ENCODE data around the gene CDK7. TPM values are rescaled to one million over a fixed set of nuclear protein-coding genes. Genes with fewer than 3 reads are reported as not detected.
"Not testable (repeated sequence)": the region's sequence is repeated elsewhere in the genome, so short reads cannot be mapped to it uniquely, and the experiment has no call there.

Gene CDK7
- 40.0 TPM for total RNA-seq

DNA sequence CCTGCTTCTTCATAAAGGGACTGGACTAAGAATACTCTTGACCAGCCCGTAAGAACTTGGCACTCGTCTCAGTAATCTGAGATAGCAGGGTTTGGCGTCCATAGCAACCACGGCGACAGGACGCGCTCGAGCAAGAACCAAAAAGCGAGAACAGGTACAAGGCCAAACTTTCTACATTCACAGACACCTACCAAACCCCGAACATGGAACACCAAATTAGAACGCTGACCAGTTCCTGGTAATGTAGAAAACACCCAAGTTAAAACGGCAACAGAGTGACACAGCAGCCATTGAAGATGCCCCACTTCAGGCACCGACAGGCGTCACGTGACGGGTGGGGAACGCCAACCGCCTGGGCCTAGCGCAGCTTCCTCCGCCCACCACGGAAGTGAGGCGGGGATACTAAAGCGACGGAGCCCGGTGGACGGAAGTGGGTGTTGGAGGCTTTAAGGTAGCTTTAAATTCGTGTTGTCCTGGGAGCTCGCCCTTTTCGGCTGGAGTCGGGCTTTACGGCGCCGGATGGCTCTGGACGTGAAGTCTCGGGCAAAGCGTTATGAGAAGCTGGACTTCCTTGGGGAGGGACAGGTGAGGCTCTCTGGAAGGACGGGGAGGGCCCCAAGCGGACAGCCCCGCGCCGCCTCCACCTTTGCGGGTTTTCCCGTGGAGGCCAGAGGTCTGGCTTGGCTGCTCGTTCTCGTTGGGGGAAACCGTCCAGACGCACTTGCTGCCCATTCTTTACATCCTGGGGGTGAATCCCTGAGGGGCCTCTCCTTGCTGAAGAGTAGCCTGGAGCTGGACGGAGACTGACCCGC, at the start of gene CDK7:
CDK7 (plus strand) TSS at position 430 of the 812 bp plus-strand sequence; CDS start at position 520, 90 bp downstream.
- peak within 1 kb of the TSS; percentile 95 for H3K4me3 ChIP-seq (ENCODE audit: low read length)
- no peaks in the 10 kb centered on the region for H3K27me3 ChIP-seq (ENCODE audit: insufficient read depth, low read length)
- peaks cover 23% of the 10 kb centered on the region for H3K4me1 ChIP-seq (ENCODE audit: insufficient read depth, low read length)
- H3K9me3 ChIP-seq (ENCODE audit: low read depth, low read length): no peaks in the 10 kb centered on the region

DNA sequence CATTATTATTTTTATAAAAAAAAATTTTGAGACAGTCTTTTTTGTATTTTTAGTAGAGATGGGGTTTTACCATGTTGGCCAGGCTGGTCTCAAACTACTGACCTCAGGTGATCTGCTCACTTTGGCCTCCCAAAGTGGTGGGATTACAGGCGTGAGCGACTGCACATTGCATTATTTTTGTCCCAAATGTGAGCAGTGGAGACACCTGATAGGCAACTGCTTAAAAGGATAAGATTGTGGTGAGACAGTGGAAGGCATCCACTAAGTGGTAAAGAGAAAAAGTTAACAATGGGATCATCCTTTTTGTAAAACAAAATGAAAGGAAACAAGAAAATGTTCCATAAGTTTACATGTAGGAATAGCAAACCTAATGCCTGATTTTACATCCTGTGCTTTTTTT, 47.3 kb upstream of the CDK7 start:
- Histone ChIP-seq H3K4me3 (ENCODE audit: low read length) (no peak overlapping the region), H3K4me1 (ENCODE audit: insufficient read depth, low read length) (peaks cover 17% of the 10 kb centered on the region), H3K9me3 (ENCODE audit: low read depth, low read length) (no peaks in the 10 kb centered on the region), H3K27me3 (ENCODE audit: insufficient read depth, low read length) (no peaks in the 10 kb centered on the region)

DNA sequence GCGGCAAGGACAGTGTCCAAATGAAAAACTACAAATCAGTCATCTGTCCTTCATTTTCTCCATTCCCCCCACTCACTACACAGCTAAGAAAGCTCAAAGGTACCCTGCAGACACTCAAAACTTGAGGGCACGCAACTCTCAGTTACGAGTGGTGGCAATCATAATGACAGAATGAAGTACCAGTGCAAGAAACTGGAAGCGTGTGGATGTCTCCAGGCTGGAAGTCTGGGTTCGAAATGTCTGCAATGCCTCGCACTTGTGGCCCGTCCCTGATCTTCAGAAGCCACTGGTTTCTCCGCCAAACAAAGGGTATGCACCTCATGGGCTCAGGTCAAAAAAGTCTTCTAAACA, 45.9 kb upstream of the CDK7 start:
- Histone ChIP-seq H3K4me1 (ENCODE audit: insufficient read depth, low read length) (peaks cover 17% of the 10 kb centered on the region), H3K27me3 (ENCODE audit: insufficient read depth, low read length) (no peaks in the 10 kb centered on the region), H3K4me3 (ENCODE audit: low read length) (peak overlapping the region; percentile 96), H3K9me3 (ENCODE audit: low read depth, low read length) (no peaks in the 10 kb centered on the region)

DNA sequence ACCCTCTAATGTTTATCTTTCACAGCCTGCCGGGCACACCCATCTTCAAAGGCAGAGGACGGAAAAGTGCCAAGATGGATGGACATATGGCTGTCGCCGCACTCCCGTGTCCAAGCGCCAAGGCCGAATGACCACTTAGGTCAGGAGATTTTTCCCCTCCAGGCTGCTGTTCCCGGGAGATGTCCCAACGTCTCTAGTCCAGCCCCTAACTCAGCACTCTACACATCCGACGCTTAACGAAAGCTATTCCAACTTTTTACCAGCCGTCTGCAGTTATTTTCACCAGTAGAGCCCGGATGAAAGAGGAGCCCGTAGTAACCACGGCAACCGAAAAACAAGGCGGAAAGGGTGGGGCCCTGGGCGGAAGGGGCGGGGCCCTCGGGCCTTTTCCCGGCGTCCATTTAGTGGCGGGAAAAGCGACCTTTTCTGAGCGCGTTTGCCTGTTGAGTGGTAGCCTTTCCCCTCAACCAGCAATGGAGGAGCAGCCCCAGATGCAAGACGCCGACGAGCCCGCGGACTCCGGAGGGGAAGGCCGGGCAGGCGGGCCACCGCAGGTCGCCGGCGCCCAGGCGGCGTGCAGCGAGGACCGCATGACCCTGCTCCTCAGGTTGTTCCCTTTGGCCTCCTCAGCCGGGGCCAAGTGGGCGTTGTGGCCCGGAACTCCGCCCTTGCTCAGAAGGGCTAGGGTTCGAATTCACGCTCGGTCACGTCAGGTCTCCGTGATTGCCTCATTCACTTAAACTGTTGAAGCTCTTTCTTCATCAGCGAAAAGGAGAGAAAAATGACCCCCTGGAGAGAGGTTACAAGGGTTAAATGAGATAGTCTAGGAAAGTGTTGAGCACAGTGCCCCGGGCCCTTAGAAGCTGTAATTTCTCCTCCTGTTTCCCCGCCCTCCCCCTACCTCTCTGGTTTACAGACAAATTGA, 45.3 kb upstream of the CDK7 start, which contains the start of gene CENPH:
CENPH (plus strand) TSS at position 422 of the 925 bp plus-strand sequence; CDS start at position 474, 52 bp downstream.
- H3K4me1 ChIP-seq (ENCODE audit: insufficient read depth, low read length): peaks cover 17% of the 10 kb centered on the region
- peak within 1 kb of the TSS; percentile 96 for H3K4me3 ChIP-seq (ENCODE audit: low read length)
- H3K9me3 ChIP-seq (ENCODE audit: low read depth, low read length): no peaks in the 10 kb centered on the region
- H3K27me3 ChIP-seq (ENCODE audit: insufficient read depth, low read length): no peaks in the 10 kb centered on the region

DNA sequence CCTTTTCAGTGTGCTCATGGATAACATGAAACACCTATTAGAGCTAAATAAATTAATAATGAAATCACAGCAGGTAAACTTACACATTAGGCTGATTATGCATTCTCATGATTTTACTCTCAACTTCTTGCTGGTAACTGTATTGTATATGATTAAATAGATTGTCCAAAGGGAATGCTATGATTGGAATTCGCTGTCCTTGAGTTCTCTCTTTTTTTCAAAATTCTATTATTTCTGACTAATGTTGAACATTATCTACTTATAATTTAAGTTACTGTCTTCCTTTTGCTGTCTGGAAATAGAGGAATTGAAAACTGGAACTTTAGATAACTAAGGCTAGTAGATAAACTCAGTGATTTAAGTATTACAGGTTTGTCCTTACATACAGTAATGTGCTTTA, 32.2 kb upstream of the CDK7 start:
- Histone ChIP-seq H3K27me3 (ENCODE audit: insufficient read depth, low read length) (no peaks in the 10 kb centered on the region), H3K4me3 (ENCODE audit: low read length) (no peak overlapping the region), H3K9me3 (ENCODE audit: low read depth, low read length) (no peaks in the 10 kb centered on the region)

DNA sequence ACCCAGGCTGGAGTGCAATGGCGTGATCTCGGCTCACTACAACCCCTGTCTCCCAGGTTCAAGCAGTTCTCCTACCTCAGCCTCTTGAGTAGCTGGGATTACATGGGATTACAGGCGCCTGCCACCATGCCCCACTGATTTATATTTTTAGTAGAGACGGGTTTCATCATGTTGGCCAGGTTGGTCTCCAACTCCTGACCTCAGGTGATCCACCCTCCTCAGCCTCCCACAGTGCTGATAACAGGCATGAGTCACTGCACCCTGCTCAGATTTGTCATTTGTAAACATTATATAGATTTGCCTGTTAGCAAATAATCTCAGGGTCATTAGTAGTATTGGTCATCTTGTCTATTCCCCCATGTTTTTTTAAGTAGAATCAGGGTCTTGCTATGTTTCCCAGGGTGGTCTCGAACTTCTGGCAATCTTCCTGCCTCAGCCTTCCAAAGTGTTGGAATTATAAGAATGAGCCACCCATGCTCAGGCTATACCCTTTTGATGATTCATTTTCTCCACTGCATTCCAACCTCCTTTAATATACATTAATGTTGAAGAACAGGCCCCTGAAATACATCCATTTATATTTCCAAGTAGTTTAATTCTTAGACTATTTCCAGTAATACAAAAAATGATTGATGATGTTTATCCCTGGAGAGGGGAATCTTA, 28.0 kb upstream of the CDK7 start:
- Histone ChIP-seq H3K27me3 (ENCODE audit: insufficient read depth, low read length) (no peaks in the 10 kb centered on the region), H3K4me3 (ENCODE audit: low read length) (no peak overlapping the region), H3K9me3 (ENCODE audit: low read depth, low read length) (no peaks in the 10 kb centered on the region), H3K4me1 (ENCODE audit: insufficient read depth, low read length) (peaks cover 4% of the 10 kb centered on the region)

More for the DNA sequence above, 32.2 kb upstream of the CDK7 start:
- peaks cover 11% of the 10 kb centered on the region for H3K4me1 ChIP-seq (ENCODE audit: insufficient read depth, low read length)

DNA sequence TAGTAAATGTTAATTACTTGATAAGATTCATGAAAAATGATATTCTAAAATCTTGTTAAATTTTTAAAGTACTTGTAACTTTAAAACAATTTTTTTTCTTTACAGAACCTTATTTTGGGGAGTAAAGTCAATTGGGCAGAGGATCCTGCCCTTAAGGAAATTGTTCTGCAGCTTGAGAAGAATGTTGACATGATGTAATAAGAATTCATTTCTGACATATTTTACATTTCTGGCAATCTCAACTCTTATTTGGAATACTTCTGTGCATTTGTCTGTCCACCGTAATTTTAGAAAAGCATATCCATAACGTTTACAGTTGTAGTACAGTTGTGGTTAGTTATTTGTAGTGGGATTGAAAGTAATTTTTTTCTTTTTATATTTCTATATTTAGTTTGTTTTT, 25.1 kb upstream of the CDK7 start:
- Histone ChIP-seq H3K9me3 (ENCODE audit: low read depth, low read length) (no peaks in the 10 kb centered on the region), H3K4me1 (ENCODE audit: insufficient read depth, low read length) (no peaks in the 10 kb centered on the region), H3K4me3 (ENCODE audit: low read length) (no peak overlapping the region), H3K27me3 (ENCODE audit: insufficient read depth, low read length) (no peaks in the 10 kb centered on the region)

DNA sequence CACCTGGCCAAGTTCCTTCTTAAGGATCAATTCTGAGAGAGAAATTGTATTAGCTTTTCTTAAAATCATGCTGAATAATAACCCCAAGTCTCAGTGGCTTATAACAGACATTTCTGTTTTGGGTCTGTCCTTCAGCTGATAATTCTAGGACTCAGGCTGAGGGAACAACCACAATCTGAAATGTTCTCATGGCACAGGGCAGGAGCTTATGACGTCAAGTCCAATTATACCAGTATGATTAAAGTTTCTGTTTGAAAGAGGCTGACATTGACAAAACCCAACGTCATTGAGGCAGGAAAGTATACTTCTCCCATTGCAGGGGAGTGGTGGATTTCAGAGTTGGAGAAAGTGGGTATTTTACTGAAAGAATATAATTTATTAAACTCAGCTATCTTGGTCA, 23.5 kb upstream of the CDK7 start:
- no peaks in the 10 kb centered on the region for H3K9me3 ChIP-seq (ENCODE audit: low read depth, low read length)
- H3K27me3 ChIP-seq (ENCODE audit: insufficient read depth, low read length): no peaks in the 10 kb centered on the region
- H3K4me1 ChIP-seq (ENCODE audit: insufficient read depth, low read length): no peaks in the 10 kb centered on the region
- no peak overlapping the region for H3K4me3 ChIP-seq (ENCODE audit: low read length)

DNA sequence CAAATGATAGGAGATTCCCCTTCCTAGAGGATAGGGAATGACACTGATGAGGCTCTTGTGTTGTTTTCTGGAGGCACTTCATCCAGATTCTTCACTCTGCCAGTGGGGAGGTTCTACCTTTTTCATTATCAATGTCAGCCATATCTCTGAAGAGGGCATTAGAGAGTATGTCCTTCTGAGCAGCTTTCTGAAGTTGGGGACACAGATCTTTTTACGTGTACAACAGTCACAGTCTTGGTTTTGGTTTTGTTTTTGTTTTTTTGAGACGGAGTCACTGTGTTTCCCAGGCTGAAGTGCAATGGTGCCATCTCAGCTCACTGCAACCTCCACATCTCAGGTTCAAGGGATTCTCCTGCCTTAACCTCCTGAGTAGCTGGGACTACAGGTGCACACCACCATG, 22.7 kb upstream of the CDK7 start:
- Histone ChIP-seq H3K27me3 (ENCODE audit: insufficient read depth, low read length) (no peaks in the 10 kb centered on the region), H3K4me3 (ENCODE audit: low read length) (no peak overlapping the region), H3K4me1 (ENCODE audit: insufficient read depth, low read length) (peaks cover 2% of the 10 kb centered on the region), H3K9me3 (ENCODE audit: low read depth, low read length) (no peaks in the 10 kb centered on the region)

DNA sequence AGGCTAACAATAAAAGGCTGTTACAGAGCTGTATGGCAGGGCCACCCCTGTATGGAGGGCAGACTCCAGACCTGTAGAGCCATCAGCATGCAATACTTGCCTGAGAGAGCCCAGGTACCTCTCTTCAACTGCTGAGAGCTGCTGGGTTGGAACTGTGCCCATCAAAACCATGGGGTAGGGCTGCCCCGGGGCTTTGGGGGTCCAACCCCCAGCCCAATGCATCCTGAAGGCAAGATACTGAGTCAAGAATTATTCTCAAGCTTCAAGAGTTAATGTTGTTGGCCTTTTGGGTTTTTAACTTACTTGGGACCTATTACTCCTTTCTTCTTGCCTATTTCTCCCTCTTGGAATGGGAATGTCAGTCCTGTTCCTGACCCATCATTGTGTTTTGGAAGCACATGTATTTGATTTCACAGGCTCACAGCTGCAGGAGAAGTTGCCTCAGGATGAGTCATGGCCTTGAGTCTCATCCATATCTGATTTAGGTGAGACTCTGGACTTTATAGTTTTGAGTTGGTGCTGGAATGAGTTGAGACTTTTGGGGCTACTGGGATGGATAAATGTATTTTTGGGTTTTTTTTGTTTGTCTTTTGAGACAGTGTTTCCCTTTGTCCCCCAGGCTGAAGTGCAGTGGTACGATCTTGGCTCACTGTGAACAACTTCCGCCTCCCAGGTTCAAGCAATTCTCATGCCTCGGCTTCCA, 21.0 kb upstream of the CDK7 start:
- H3K4me1 ChIP-seq (ENCODE audit: insufficient read depth, low read length): peaks cover 4% of the 10 kb centered on the region
- H3K9me3 ChIP-seq (ENCODE audit: low read depth, low read length): no peaks in the 10 kb centered on the region
- no peaks in the 10 kb centered on the region for H3K27me3 ChIP-seq (ENCODE audit: insufficient read depth, low read length)
- H3K4me3 ChIP-seq (ENCODE audit: low read length): no peak overlapping the region

DNA sequence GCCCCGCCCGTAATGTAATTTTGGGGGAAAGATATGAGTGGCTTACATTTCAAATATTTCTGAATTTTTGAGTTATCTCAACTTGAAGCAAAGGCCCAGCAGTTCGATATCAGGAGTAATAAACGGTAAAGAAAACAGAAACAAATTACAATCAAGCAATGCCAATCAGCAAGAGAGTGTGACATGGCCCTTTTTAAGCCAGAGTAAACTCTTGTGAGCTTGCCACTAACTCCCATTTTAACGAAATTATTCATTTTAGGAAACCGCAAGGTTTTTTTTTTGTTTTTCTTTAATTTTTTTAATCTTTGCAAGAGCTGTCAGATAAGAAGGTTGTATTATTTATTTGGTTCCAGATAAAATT, 17.6 kb upstream of the CDK7 start:
- Histone ChIP-seq H3K4me3 (ENCODE audit: low read length) (peak overlapping the region; percentile 99), H3K27me3 (ENCODE audit: insufficient read depth, low read length) (no peaks in the 10 kb centered on the region), H3K9me3 (ENCODE audit: low read depth, low read length) (no peaks in the 10 kb centered on the region), H3K4me1 (ENCODE audit: insufficient read depth, low read length) (peaks cover 10% of the 10 kb centered on the region)

DNA sequence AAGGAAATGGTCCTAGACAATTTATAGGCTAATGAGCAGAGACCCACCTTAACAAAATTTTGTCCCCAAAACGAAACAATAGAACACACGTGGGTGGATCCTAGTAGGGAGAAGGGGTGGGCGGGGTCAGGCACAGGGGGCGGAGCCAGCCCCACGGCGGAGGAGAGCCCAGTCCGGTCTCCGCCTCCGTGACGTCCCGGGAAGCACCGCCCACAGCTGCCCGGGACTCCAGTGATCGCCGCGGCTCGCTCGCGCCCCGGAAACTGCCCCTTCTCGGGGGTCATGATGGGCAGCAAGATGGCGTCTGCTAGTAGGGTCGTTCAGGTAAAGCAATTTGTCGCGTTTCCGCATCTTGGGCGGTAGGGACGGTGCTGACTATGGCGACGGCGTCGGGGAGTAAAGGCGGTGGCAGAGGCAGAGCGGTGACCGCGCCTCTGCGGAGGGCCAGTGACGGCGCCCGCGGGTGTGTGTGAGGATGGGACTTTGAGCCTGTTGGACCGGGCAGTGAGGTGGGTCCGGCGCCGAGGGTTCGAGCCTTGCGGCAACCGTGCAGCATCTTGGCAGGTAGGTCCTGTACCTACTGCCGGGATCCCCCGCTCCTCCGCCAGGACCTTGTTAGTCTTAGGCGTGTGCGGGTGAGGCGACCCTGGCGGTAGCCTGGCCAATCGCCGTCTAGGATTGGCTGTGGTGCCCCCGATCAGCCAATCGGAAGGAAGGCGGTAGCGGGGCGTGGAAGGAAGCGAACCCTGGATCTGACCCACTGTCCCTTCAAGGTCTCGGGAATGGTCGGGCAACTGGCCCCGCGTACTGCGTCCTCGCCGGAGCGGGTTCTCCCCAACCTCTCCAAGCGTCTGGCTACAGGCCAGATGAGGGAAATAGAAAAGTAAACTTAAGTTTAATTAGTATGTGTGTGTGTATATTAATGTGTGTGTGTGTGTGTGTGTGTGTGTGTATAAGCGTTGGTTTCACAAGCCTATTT, 16.8 kb upstream of the CDK7 start:
- H3K27me3 ChIP-seq (ENCODE audit: insufficient read depth, low read length): no peaks in the 10 kb centered on the region
- H3K4me3 ChIP-seq (ENCODE audit: low read length): peak overlapping the region; percentile 99
- H3K9me3 ChIP-seq (ENCODE audit: low read depth, low read length): no peaks in the 10 kb centered on the region
- H3K4me1 ChIP-seq (ENCODE audit: insufficient read depth, low read length): peaks cover 10% of the 10 kb centered on the region

DNA sequence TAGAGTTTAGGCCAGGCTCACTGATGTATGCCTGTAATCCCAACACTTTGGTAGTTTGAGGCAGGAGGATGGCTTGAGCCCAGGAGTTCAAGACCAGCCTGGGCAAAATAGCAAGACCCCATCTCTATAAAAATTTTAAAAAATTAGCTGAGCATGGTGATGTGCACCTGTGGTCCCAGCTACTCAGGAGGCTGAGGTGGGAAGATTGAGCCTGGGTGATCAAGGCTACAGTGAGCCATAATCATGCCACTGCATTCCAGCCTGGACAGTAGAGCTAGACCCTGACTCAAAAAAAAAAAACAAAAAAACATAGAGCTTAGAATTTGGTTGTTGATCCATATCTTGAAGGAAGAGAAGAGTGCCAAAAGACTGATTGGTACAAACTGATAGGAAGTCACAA, 14.7 kb upstream of the CDK7 start:
- Histone ChIP-seq H3K27me3 (ENCODE audit: insufficient read depth, low read length) (no peaks in the 10 kb centered on the region), H3K4me1 (ENCODE audit: insufficient read depth, low read length) (peaks cover 10% of the 10 kb centered on the region), H3K4me3 (ENCODE audit: low read length) (no peak overlapping the region), H3K9me3 (ENCODE audit: low read depth, low read length) (no peaks in the 10 kb centered on the region)

DNA sequence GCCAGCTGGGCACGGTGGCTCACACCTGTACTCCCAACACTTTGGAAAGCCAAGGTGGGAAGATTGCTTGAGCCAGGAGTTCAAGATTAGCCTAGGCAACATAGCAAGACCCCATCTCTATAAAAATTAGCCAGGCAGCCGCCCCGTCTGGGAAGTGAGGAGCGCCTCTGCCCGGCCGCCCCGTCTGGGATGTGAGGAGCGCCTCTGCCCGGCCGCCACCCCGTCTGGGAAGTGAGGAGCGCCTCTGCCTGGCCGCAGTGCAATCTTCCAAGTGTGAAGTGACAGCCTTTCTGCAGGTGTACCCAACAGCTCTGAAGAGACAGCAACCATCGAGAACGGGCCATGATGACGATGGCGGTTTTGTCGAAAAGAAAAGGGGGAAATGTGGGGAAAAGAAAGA, 14.3 kb upstream of the CDK7 start:
- not testable (repeated sequence) for H3K4me3 ChIP-seq (ENCODE audit: low read length)
- H3K4me1 ChIP-seq (ENCODE audit: insufficient read depth, low read length): peaks cover 10% of the 10 kb centered on the region

More for the DNA sequence above, 14.3 kb upstream of the CDK7 start:
- H3K9me3 ChIP-seq (ENCODE audit: low read depth, low read length); H3K27me3 ChIP-seq (ENCODE audit: insufficient read depth, low read length): not testable (repeated sequence)

Data from mononuclear cell (primary cell).